Right lobe of liver (tissue), 6 donors: ENCODE results near the gene METTL27. TPM values are rescaled to one million over a fixed set of nuclear protein-coding genes. Genes with fewer than 3 reads are reported as not detected.

ENCODE experiments used
- ATAC-seq, 4 donors: fragments of 200-7000 bp; cut with Tn5 transposase; one replicate each; pipeline ENCODE4 v1.9.1; 2020; ENCODE audit warnings: mild to moderate bottlenecking in 4 of 4, moderate library complexity in 4 of 4
- DNase-seq, 3 donors: peaks; one replicate each; pipeline ENCODE4 v3.0.0-alpha.2; 2020
- H3K27ac ChIP-seq, 3 donors: fragments of 200-600 bp; one replicate each; pipeline ENCODE4 v1.8.0; 2022
- H3K27me3 ChIP-seq, 2 donors: fragments of 200-600 bp; one replicate each; pipeline ENCODE4 v1.8.0; 2022
- H3K36me3 ChIP-seq, 4 donors: fragments of 200-600 bp; sonication (generic) in 1 of 4; one replicate each; pipeline versions ENCODE4 v1.5.1 to v1.8.0; 2017 to 2022; ENCODE audit warnings: control low read depth in 1 of 4
- H3K4me1 ChIP-seq, 4 donors: fragments of 200-600 bp; sonication (generic) in 1 of 4; one replicate each; pipeline versions ENCODE4 v1.5.1 to v1.8.0; 2017 to 2022; ENCODE audit warnings: control low read depth in 1 of 4
- H3K4me3 ChIP-seq, 3 donors: fragments of 200-600 bp; one replicate each; pipeline ENCODE4 v1.8.0; 2022
- H3K9me3 ChIP-seq, 4 donors: fragments of 200-600 bp; sonication (generic) in 1 of 4; one replicate each; pipeline versions ENCODE4 v1.5.1 to v1.8.0; 2017 to 2022; ENCODE audit warnings: control low read depth in 1 of 4
- CTCF ChIP-seq, 4 donors: fragments of 200-600 bp in 3 of 4; fragments of 450-650 bp in 1 of 4; IDR thresholded peaks; one replicate each; pipeline versions ENCODE4 v1.5.1 to v1.8.0; 2016 to 2022; ENCODE audit warnings: antibody characterized with exemption in 4 of 4, mild to moderate bottlenecking in 2 of 4
- POLR2A ChIP-seq: fragments of 450-650 bp; IDR thresholded peaks from one replicate; pipeline ENCODE4 v1.6.1; 2017; ENCODE audit warnings: antibody characterized with exemption, mild to moderate bottlenecking
- WGBS: methylation state at CpG from one replicate; pipeline ENCODE4 v1.1.6; 2018; ENCODE audit warnings: low coverage, low lambda C conversion rate; ENCODE audit not compliant: insufficient coverage; ENCODE audit errors: missing lambda C conversion rate; 5-methylcytosine and 5-hydroxymethylcytosine counted together
- intact Hi-C, 2 donors: fragments of 100-400 bp; cut with DNase I; formaldehyde crosslinking; loops; one replicate each; pipeline versions ENCODE4 v1.11.2 to v1.14.1; 2022
- total RNA-seq, 6 experiments: library from RNA; depleted of rRNA in 2 of 6; stranded (reverse); fragments of >200 nt in 2 of 6; fragmentation: NEBNext Ultra II Directional in 3 of 6; extraction: Animal tissue kit (Norgen Biotek cat#: 25700) in 3 of 6; gene quantifications; one replicate each; pipeline versions ENCODE4 v1.1.0 to v1.2.4, GENCODE V29; 2016 to 2023
- donor health status: DM: no; HTN: yes; CAD: no.
- donor health status: DM: no; HTN: no; CAD: no.
- donor health status: DM: no; HTN: no; CAD: no.
- donor health status: DM: no; HTN: yes; CAD: no.
- donor health status: DM: no; HTN: yes; CAD: no.

The METTL27 gene
- total RNA-seq, 6 experiments from 2014 or later: 0.49 to 1.4 (median 1.0) TPM

- Histone ChIP-seq H3K36me3 (no peaks in the 10 kb centered on the region), H3K4me1 (peaks cover 0 to 30% (median 14%) of the 10 kb centered on the region in 4 donors), H3K27me3 (no peaks in the 10 kb centered on the region), H3K9me3 (no peaks in the 10 kb centered on the region), H3K4me3 (no peak overlapping the region), H3K27ac (no peak overlapping the region)
- TF ChIP-seq POLR2A (no peak), CTCF (IDR thresholded peaks at IDR 0.05) (no peak)
- intact Hi-C loops: no loop called here
- DNase-seq (no peak), ATAC-seq (no peak)
- WGBS: 100% methylated on average over 4 of the region's 8 CpGs
Observed at GRCh38 chr7:73876361-73876760, 34.0 kb upstream of the METTL27 start.

DNA sequence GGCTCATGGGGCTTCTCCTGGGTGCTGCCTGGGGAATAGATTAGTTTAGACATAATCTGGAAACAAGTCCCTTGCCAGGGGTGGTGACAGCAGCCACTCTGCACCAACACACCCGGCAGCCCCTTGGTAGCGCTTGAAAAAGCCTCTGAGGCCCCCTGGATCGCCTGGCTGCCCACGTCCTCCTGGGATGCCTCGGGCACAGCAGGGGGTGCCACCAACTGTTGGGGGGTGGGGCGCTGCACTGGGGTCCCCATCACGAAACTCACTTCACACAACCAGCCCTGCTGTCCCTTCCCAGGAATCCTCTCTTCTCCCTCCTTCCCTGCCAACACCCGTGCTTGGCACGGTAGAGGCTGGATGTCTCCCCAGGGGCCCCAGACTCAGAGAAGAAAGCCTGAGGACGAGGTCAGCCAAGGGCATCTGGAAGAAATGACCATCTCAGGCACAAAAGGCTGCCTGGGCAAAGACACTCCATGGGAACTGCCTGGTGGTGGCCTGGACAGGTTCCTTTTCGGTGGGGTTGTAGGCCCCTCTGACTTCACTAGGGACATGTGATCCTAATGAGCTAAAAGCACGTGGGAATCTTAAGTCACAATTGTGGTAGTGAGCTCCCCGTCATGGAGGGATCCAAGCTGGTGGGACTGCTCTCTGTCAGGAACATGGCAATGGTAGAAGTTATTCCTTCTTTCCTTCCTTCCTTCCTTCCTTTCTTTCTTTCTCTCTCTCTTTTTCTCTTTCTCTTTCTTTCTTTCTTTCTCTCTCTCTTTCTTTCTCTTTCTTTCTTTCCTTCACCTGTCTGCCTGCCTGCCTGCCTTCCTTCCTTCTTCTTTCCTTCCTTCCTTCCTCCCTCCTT is 30.0 kb upstream of the METTL27 start:
- no peak for TF ChIP-seq CTCF (IDR thresholded peaks at IDR 0.05)
- no peak for TF ChIP-seq POLR2A
- Histone ChIP-seq H3K4me1 (peaks cover 0 to 26% (median 13%) of the 10 kb centered on the region in 4 donors), H3K27me3 (no peaks in the 10 kb centered on the region), H3K27ac (peak overlapping the region in 2 of 3 donors; percentile 82 to 87), H3K4me3 (no peak overlapping the region), H3K9me3 (no peaks in the 10 kb centered on the region), H3K36me3 (no peaks in the 10 kb centered on the region)
- no peak for ATAC-seq
- 91% methylated on average over 4 of the region's 13 CpGs for WGBS
- no peak for DNase-seq
- intact Hi-C loops: no loop called here

DNA sequence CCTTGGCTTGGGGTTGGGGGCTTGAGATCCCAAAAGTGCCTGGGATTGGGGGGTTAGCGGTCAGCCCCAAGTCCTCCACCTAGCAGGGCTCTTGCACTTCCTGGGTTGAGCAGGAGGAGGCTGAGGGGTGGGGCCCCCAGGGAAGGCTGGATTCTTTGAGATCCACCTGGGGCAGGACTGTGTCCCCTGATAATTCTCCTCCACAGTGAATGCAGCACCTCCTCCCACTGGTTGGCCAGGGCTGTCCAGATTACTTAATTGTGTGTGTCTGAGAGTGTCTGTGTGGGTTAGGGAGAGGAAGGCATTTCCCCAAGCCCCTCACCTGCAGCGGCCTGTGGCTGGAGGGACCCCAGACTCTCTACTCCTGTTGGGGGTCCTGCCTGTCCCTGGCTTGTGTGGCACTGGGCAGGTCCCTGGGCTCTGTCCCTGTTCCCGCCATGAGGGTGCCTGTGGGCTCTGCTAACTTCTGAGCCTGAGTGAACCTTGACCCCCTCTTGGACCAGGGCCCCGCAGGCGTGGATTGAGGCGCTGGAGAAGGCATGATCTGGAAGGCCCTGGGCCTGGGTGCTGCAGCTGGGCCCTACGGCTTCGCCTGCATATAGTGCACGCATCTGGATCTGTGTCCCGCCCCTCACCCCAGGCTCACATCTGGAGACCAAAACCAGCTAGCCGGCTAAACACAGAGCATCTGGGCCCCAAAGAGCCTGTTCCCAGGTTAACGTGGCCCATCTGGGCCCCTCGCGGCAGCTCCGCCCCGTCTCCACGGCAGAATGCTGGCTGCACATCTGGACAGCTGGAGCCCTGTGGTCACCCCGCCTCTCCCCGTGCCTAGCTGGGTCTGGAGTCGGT is 29.1 kb upstream of the METTL27 start:
- ATAC-seq (peak; percentile 84 to 89 (median 87)), DNase-seq (peak; percentile 78 to 92 (median 88))
- intact Hi-C loops: no loop called here

More for the DNA sequence above, 29.1 kb upstream of the METTL27 start:
- Histone ChIP-seq H3K9me3 (no peaks in the 10 kb centered on the region), H3K36me3 (no peaks in the 10 kb centered on the region), H3K27me3 (no peaks in the 10 kb centered on the region), H3K4me1 (peaks cover 0 to 26% (median 13%) of the 10 kb centered on the region in 4 donors), H3K27ac (peak overlapping the region; percentile 51 to 87 (median 82)), H3K4me3 (peak overlapping the region; percentile 7 to 50 (median 24))
- peak; percentile 56 for TF ChIP-seq POLR2A
- TF ChIP-seq CTCF (IDR thresholded peaks at IDR 0.05): no peak
- WGBS: 83% methylated on average over 3 of the region's 20 CpGs
